Astrocyte (in vitro differentiated cells and primary cell): ENCODE data around the gene WDR75. TPM values are rescaled to one million over a fixed set of nuclear protein-coding genes. Genes with fewer than 3 reads are reported as not detected.
A peak's percentile ranks its signal among the peaks of the same experiment; 100 is the strongest.

Experiments
- DNase-seq: peaks from one replicate; pipeline ENCODE4 v3.0.0-alpha.2; 2010; ENCODE audit warnings: low read depth
- FAIRE-seq: peaks from 2 replicates; lab custom pipeline; 2011; peaks lifted over from hg19 to GRCh38; lab: Jason Lieb, UNC
- H2AFZ ChIP-seq: 2 replicates; pipeline ENCODE4 v1.6.0; 2012; ENCODE audit warnings: low read depth, low read length, inconsistent platforms
- H3K27ac ChIP-seq: 2 replicates; pipeline ENCODE4 v1.5.1; 2011; ENCODE audit warnings: low read depth, low read length, inconsistent platforms
- H3K27me3 ChIP-seq: 2 replicates; pipeline ENCODE4 v1.6.0; 2011; ENCODE audit warnings: low read length, inconsistent platforms; ENCODE audit not compliant: insufficient read depth
- H3K36me3 ChIP-seq: 2 replicates; pipeline ENCODE4 v1.5.1; 2011; ENCODE audit warnings: low read length, inconsistent platforms; ENCODE audit not compliant: insufficient read depth
- H3K4me1 ChIP-seq: 2 replicates; pipeline ENCODE4 v1.5.1; 2011; ENCODE audit warnings: low read length, inconsistent platforms; ENCODE audit not compliant: insufficient read depth
- H3K4me2 ChIP-seq: 2 replicates; pipeline ENCODE4 v1.6.0; 2012; ENCODE audit warnings: low read length, inconsistent platforms
- H3K4me3 ChIP-seq: 2 replicates; pipeline ENCODE4 v1.5.1; 2011; ENCODE audit warnings: low read depth, mild to moderate bottlenecking, low read length, inconsistent platforms; ENCODE audit not compliant: insufficient read depth
- H3K79me2 ChIP-seq: 2 replicates; pipeline ENCODE4 v1.6.0; 2012; ENCODE audit warnings: mild to moderate bottlenecking, low read length, inconsistent platforms; ENCODE audit not compliant: insufficient read depth
- H3K9ac ChIP-seq: 2 replicates; pipeline ENCODE4 v1.6.0; 2012; ENCODE audit warnings: mild to moderate bottlenecking, low read length, inconsistent platforms
- H3K9me3 ChIP-seq: 2 replicates; pipeline ENCODE4 v1.5.1; 2012; ENCODE audit warnings: low read depth, mild to moderate bottlenecking, low read length, inconsistent platforms; ENCODE audit not compliant: insufficient read depth
- H4K20me1 ChIP-seq: 2 replicates; pipeline ENCODE4 v1.6.0; 2012; ENCODE audit warnings: low read length, inconsistent platforms; ENCODE audit not compliant: insufficient read depth
- H3K27ac Mint-ChIP-seq: one replicate; pipeline ENCODE4 v1.8.0; 2021; ENCODE audit warnings: mild to moderate bottlenecking, mixed read lengths; ENCODE audit not compliant: unreplicated experiment
- H3K27me3 Mint-ChIP-seq: one replicate; pipeline ENCODE4 v1.8.0; 2021; ENCODE audit warnings: low read depth, mixed read lengths; ENCODE audit not compliant: unreplicated experiment
- H3K36me3 Mint-ChIP-seq: one replicate; pipeline ENCODE4 v1.8.0; 2021; ENCODE audit warnings: low read depth, mixed read lengths; ENCODE audit not compliant: unreplicated experiment
- H3K4me1 Mint-ChIP-seq: one replicate; pipeline ENCODE4 v1.8.0; 2021; ENCODE audit warnings: low read depth, mixed read lengths; ENCODE audit not compliant: unreplicated experiment
- H3K4me3 Mint-ChIP-seq: one replicate; pipeline ENCODE4 v1.8.0; 2021; ENCODE audit warnings: mild to moderate bottlenecking, moderate library complexity, mixed read lengths; ENCODE audit not compliant: unreplicated experiment
- H3K9me3 Mint-ChIP-seq: one replicate; pipeline ENCODE4 v1.8.0; 2021; ENCODE audit warnings: mild to moderate bottlenecking, mixed read lengths; ENCODE audit not compliant: unreplicated experiment
- CTCF ChIP-seq: IDR thresholded peaks from 2 replicates; pipeline ENCODE4 v1.5.1; 2011; ENCODE audit warnings: low read depth, mild to moderate bottlenecking, inconsistent platforms, low read length, moderate library complexity; ENCODE audit not compliant: insufficient read depth
- EZH2 ChIP-seq: IDR thresholded peaks from 2 replicates; pipeline ENCODE4 v1.6.1; 2012; ENCODE audit warnings: mild to moderate bottlenecking, low read length, inconsistent platforms; ENCODE audit not compliant: insufficient read depth
- total RNA-seq: library from RNA; stranded (reverse); gene quantifications from 2 replicates; pipeline ENCODE4 v1.2.1, GENCODE V29; 2021

Gene WDR75
- total RNA-seq, 1 donor from 2014 or later = 38.9 TPM

DNA sequence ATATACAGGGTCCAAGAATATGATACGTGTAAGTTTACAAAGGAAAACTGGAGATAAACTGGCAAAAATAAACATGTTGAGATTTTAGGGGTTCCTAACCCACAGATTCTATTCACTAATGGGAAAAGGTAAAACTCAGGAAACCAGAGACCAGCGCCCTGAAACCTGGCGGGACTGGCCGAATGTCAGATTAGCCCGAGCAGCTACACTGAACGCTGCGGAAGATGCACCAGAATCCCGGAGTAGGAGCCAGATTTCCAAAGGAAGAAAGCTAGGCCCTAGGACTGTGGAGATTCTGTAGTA lies 679 bp upstream of the WDR75 start:
- TF ChIP-seq CTCF = no peak
- no peak for TF ChIP-seq EZH2
- no peaks in the 10 kb centered on the region for H3K27me3 Mint-ChIP-seq
- peaks cover 13% of the 10 kb centered on the region for H3K4me1 ChIP-seq
- peak overlapping the region; percentile 96 for H3K4me3 ChIP-seq
- peaks cover 2% of the 10 kb centered on the region for H3K4me1 Mint-ChIP-seq
- no peaks in the 10 kb centered on the region for H3K27me3 ChIP-seq
- H3K4me3 Mint-ChIP-seq = no peak overlapping the region
- DNase-seq (no peak), FAIRE-seq (no peak)
- no peaks in the 10 kb centered on the region for H3K36me3 Mint-ChIP-seq
- H3K27ac Mint-ChIP-seq = peak overlapping the region; percentile 97
- H3K9me3 ChIP-seq = no peaks in the 10 kb centered on the region
- H3K9ac ChIP-seq = peak overlapping the region; percentile 94
- H3K36me3 ChIP-seq = peaks cover 5% of the 10 kb centered on the region
- H3K9me3 Mint-ChIP-seq = no peaks in the 10 kb centered on the region
- peaks cover 29% of the 10 kb centered on the region for H4K20me1 ChIP-seq
- peak overlapping the region; percentile 93 for H2AFZ ChIP-seq
- H3K4me2 ChIP-seq = peak overlapping the region; percentile 89
- peaks cover 43% of the 10 kb centered on the region for H3K79me2 ChIP-seq
- peak overlapping the region; percentile 94 for H3K27ac ChIP-seq

GRCh38 chr2:189441709-189442074 lies 418 bp downstream of the WDR75 start:
- Histone ChIP-seq H3K9ac (peak overlapping the region; percentile 94), H3K27me3 (no peaks in the 10 kb centered on the region), H3K79me2 (peaks cover 54% of the 10 kb centered on the region), H2AFZ (peak overlapping the region; percentile 93), H3K4me1 (peaks cover 13% of the 10 kb centered on the region), H3K4me3 (peak overlapping the region; percentile 96), H3K9me3 (no peaks in the 10 kb centered on the region), H3K36me3 (peaks cover 5% of the 10 kb centered on the region), H4K20me1 (peaks cover 39% of the 10 kb centered on the region), H3K27ac (peak overlapping the region; percentile 94), H3K4me2 (peak overlapping the region; percentile 89)
- DNase-seq = no peak
- H3K36me3 Mint-ChIP-seq = peaks cover 2% of the 10 kb centered on the region
- H3K4me3 Mint-ChIP-seq = no peak overlapping the region
- no peak for TF ChIP-seq CTCF
- TF ChIP-seq EZH2 = no peak
- H3K4me1 Mint-ChIP-seq = peaks cover 2% of the 10 kb centered on the region
- peak overlapping the region; percentile 97 for H3K27ac Mint-ChIP-seq
- H3K9me3 Mint-ChIP-seq = no peaks in the 10 kb centered on the region
- FAIRE-seq = no peak
- H3K27me3 Mint-ChIP-seq = no peaks in the 10 kb centered on the region

DNA sequence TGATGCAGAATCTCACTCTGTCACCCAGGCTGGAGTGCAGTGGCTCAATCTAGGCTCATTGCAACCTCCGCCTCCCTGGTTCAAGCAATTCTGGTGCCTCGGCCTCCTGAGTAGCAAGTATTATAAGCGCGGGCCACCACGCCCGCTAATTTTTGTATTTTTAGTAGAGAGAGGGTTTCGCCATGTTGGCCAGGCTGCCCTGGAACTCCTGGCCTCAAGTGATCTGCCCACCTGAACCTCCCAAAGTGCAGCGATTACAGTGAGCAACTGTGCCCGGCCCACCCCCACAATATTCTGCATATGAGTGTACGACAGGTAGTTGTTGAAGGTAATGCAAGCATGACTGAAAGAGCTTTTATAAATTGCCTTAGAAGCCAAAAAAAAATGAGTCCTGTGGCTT lies 1.2 kb downstream of the WDR75 start:
- Mint-ChIP-seq H3K36me3 (peaks cover 2% of the 10 kb centered on the region), H3K4me1 (peaks cover 2% of the 10 kb centered on the region), H3K27me3 (no peaks in the 10 kb centered on the region), H3K4me3 (no peak overlapping the region), H3K9me3 (no peaks in the 10 kb centered on the region), H3K27ac (no peak overlapping the region)
- DNase-seq = no peak
- FAIRE-seq = no peak
- H3K79me2 ChIP-seq = peaks cover 62% of the 10 kb centered on the region
- H2AFZ ChIP-seq = no peak overlapping the region
- no peaks in the 10 kb centered on the region for H3K27me3 ChIP-seq
- peak overlapping the region; percentile 94 for H3K9ac ChIP-seq
- H3K4me3 ChIP-seq = peak overlapping the region; percentile 96
- H4K20me1 ChIP-seq = peaks cover 46% of the 10 kb centered on the region
- H3K9me3 ChIP-seq = no peaks in the 10 kb centered on the region
- H3K4me2 ChIP-seq = peak overlapping the region; percentile 89
- peaks cover 13% of the 10 kb centered on the region for H3K4me1 ChIP-seq
- TF ChIP-seq CTCF (no peak), EZH2 (no peak)
- peaks cover 12% of the 10 kb centered on the region for H3K36me3 ChIP-seq
- no peak overlapping the region for H3K27ac ChIP-seq
